Epithelial cell of esophagus (primary cell): ENCODE measurements around the gene CLEC16A.
"Not testable (repeated sequence)": the region's sequence is repeated elsewhere in the genome, so short reads cannot be mapped to it uniquely, and the experiment has no call there.

ENCODE experiments used
- DNase-seq: peaks from one replicate; pipeline ENCODE4 v3.0.0; 2010; ENCODE audit warnings: low read depth
- H3K4me3 ChIP-seq: 2 replicates; pipeline ENCODE4 v1.5.1; 2011; ENCODE audit warnings: mild to moderate bottlenecking, low read length, control low read depth
- TF ChIP-seq, protein P1 (sequence below): IDR thresholded peaks from 2 replicates; pipeline ENCODE4 v1.5.1; 2011; ENCODE audit warnings: low read depth, mild to moderate bottlenecking, low read length, control low read depth, inconsistent platforms; ENCODE audit not compliant: insufficient read depth; ENCODE audit errors: missing control alignments

Gene CLEC16A

DNA sequence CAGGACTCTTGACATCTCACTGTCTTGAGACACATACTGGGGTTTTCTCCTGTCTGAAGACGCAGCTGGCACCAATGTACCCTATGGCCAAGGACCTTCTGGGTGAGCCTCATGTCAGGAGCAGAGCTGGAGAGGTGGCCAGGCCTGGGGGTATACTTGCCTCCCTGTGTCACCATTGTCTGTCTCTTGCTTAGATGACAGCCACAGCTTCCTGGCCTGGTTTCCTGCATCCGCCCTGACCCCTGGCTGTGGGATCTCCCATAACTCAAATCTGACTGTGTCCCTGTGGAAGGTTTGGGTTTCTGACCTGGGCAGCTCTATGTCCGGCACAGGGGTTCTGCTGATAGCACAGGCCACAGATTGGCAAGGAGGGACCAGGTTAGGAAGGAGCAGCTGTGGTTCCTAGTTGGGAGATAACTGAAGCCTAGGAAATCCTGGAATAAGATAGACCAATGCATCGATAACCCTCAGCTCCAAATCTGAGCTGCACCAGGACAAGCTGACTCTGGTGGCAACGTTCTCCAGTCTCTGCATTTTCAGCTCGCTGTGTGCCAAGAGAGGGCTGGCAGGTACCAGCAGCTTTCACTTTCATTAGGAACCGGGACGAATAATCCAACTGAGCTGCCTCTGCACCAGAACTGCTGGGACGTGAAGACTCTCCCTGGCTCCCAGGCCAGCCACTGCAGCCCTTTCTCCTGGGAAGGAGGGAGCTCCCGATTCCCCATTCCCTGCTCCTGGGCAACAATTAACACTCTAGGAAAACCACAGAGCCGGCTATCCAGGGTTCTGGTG is 7.1 kb upstream of the CLEC16A start:
- DNase-seq: no peak
- H3K4me3 ChIP-seq: no peak overlapping the region
- TF ChIP-seq, protein P1, sequence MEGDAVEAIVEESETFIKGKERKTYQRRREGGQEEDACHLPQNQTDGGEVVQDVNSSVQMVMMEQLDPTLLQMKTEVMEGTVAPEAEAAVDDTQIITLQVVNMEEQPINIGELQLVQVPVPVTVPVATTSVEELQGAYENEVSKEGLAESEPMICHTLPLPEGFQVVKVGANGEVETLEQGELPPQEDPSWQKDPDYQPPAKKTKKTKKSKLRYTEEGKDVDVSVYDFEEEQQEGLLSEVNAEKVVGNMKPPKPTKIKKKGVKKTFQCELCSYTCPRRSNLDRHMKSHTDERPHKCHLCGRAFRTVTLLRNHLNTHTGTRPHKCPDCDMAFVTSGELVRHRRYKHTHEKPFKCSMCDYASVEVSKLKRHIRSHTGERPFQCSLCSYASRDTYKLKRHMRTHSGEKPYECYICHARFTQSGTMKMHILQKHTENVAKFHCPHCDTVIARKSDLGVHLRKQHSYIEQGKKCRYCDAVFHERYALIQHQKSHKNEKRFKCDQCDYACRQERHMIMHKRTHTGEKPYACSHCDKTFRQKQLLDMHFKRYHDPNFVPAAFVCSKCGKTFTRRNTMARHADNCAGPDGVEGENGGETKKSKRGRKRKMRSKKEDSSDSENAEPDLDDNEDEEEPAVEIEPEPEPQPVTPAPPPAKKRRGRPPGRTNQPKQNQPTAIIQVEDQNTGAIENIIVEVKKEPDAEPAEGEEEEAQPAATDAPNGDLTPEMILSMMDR: no peak

DNA sequence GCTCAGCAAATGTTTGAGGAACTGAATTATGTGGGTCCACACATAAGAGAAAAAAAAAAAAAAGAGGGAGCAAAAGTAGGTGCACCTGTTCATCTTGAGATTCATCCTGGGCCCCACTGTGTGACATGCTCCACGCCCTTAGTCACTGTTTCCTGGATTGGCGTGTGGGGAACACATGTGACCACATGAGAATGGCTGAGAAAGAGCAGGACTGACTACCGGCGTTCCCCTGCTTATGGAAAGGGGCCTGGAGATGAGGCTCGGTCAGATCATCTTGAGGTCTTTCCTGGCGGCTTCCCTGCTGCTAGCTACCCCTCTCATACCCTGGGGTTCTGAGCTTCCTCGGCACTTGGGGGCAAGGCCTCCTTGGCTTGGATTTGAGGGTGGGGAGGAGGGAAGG is 6.0 kb upstream of the CLEC16A start:
- DNase-seq: no peak
- H3K4me3 ChIP-seq: no peak overlapping the region
- TF ChIP-seq, protein P1: no peak

DNA sequence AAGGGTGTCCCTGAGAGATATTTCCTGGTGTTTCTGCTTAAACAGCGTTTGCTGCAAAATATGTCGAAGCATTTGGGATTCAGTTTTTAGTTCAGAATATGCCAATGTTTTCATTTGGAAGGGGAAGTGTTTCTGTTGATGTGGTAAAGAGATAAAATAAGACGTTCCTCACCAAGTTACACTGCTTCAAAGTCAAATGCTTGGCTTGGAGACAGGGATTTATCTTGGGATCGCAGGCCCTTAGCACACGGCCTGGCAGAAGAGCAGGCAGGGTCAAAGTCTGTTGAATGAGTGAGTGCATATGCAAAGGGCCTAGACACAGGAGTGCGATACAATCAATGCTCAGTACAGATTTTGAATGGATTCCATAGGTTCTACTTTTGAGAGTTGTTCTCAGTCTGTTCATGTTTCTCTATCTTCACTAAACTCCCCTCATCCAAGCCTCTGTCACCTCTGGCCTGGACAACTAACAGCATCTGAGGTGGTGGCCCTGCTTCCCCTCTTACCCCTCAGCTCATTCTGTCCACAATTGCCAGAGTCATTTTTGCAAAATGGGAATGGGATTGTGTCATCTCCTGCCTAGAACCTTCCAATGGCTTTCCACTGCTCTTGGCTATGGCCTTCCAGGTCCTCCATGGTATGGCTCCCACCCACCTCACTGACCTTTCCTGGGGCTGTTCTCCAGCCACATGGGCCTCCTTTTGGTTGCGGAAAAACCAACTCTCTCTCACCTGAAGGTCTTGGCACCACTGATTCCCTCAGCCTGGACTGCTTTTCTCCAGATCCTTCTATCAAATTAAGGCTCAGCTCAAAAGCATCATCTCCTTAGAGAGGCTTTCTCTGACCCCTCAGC is 5.3 kb upstream of the CLEC16A start:
- TF ChIP-seq, protein P1: no peak
- DNase-seq: no peak
- H3K4me3 ChIP-seq: no peak overlapping the region

DNA sequence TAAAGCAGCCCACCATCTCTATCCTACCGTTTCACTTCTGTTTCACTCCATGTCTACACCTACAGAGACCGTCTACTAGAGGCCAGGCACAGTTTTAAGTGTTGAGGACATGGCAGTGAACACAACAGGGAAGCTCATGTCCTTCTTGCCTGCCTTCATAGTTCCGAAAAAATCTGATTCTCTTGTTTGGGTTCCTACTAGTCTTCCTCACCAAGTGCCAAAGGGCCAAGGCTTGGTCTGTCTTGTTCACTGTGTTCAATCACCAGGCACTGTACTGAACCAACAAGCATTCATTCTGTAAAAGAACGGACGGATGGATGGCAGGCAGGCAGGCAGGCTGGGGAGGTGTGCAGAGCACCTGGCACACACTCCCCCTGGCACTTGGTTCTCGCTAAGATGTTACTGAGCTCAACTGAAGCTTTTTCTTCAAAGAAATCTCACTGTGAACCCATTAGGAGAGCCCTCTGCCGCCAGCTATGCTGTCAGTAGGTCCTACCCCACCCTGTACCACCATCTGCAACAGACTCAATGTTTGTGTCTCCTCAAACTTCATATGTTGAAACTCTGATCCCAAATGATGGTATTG is 4.6 kb upstream of the CLEC16A start:
- TF ChIP-seq, protein P1: no peak
- H3K4me3 ChIP-seq: peak overlapping the region; percentile 54
- no peak for DNase-seq

DNA sequence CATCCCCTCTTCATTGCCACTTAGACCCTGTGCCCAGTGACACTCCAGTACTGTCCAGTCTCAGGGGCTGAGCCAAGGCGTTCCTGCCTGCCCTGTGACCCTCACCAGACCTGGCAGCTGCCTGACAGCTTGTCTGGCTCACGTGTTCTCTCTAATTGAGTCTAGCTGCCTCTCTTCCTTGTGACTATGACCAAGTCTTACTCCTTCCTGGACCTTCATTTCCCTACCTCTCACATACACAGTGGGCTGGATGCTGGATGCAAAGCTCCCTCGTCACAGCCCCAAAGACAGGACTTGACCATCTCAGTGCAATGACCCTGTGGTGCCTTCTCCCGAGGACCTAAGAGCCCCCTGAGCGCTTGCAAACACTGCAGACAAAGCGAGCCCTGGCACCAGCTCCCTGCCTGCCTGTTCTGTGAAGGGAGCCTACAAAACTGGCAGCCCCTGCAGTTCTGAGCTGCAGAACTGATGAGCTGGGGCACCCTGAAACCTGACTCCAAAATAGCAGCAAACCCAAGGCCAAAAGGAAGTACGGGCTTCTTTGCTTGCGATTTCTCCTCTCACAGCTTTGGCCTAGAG is 3.8 kb upstream of the CLEC16A start:
- peak overlapping the region; percentile 54 for H3K4me3 ChIP-seq
- TF ChIP-seq, protein P1: no peak
- no peak for DNase-seq

DNA sequence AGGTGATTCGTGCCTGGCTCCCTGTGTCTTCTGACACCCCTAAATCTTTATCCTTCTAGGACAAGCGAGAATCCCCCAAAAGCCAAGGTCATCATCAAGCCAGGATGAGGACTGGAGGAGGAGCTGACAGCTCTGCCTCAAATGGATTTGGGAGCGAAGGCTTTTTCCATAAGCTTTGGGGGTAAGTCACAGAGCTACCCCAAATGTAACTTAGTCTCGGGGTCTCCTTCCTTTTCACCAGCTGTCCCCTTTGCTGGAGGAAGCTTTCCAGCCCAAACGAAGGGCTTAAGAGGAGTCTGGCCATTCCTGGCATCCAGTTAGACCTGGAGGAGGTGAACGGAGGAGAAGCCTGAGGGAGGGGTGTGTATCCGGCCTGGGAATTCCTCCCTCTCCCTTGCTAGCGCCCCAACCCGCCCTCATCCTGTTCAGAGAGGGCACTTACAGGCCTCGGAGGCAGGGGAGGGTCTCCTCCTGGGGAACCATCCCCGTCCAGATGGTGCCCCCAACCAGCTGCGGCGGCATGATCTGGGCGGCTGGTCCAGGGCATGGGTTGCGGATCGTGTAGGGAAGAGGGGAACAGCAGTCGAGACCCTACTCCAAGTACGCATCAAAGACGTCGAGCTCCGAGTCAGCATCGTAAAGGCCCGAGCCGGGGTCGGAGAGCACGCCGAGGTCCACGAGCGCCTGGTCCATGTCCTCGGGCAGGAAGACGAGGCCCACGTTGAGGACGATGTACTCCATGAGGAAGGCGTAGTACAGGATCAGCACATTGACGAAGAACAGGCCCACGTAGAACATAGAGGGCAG is 3.0 kb upstream of the CLEC16A start:
- TF ChIP-seq, protein P1: no peak
- DNase-seq: peak; percentile 42
- H3K4me3 ChIP-seq: peak overlapping the region; percentile 54

DNA sequence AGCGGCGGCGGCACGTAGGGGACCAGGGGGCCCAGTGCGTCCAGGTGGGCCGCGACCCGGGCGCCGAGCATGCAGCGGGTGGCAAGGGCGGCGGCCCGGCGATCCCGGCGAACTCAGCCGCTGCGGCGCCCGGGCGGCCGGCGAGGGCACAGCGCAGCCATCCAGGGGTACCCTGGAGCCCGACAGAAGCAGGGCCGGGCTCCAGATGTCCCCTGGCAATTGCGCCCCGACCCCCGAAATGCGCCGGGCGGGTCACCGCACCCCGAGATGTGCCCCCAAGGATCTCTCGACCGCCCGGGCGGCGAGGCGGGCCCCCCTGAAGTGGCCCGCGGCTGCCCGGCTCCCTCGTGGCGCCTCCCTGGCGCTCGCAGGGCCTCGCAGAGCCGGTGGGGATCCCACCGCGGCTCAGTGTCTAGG is 2.4 kb upstream of the CLEC16A start:
- not testable (repeated sequence) for DNase-seq
- H3K4me3 ChIP-seq: peak overlapping the region; percentile 54
